ENCODE results near the gene AHCTF1.

Gene AHCTF1

GRCh38 chr1:246954126-246954525 is 22.4 kb upstream of the AHCTF1 start:
- no peaks in the 10 kb centered on the region for H3K27me3 ChIP-seq (ENCODE audit: control insufficient read depth, insufficient read depth, low read length)
- H3K4me3 ChIP-seq (ENCODE audit: low read depth, low read length), result no peak overlapping the region
- H3K4me1 ChIP-seq, result no peaks in the 10 kb centered on the region
- no peaks in the 10 kb centered on the region for H3K9me3 ChIP-seq (ENCODE audit: control insufficient read depth, low read length)
- H2AFZ ChIP-seq, result no peak overlapping the region
- H3K27ac ChIP-seq, result no peak overlapping the region
- no peak for TF ChIP-seq CTCF (IDR thresholded peaks at IDR 0.05)
- H3K4me2 ChIP-seq (ENCODE audit: low read length), result no peak overlapping the region
- no peak overlapping the region for H3K9ac ChIP-seq
- H3K36me3 ChIP-seq (ENCODE audit: control insufficient read depth, insufficient read depth, low read length), result no peaks in the 10 kb centered on the region
- no peaks in the 10 kb centered on the region for H3K79me2 ChIP-seq

GRCh38 chr1:246951413-246951812 is 19.7 kb upstream of the AHCTF1 start:
- Histone ChIP-seq H3K4me3 (ENCODE audit: low read depth, low read length) (no peak overlapping the region), H3K4me1 (no peaks in the 10 kb centered on the region), H3K27ac (no peak overlapping the region), H3K9ac (no peak overlapping the region), H3K4me2 (ENCODE audit: low read length) (no peak overlapping the region), H3K9me3 (ENCODE audit: control insufficient read depth, low read length) (no peaks in the 10 kb centered on the region), H3K27me3 (ENCODE audit: control insufficient read depth, insufficient read depth, low read length) (no peaks in the 10 kb centered on the region), H3K36me3 (ENCODE audit: control insufficient read depth, insufficient read depth, low read length) (no peaks in the 10 kb centered on the region), H2AFZ (no peak overlapping the region), H3K79me2 (no peaks in the 10 kb centered on the region)
- TF ChIP-seq CTCF (IDR thresholded peaks at IDR 0.05), result no peak

- H3K79me2 ChIP-seq, result no peaks in the 10 kb centered on the region
- no peak overlapping the region for H3K4me2 ChIP-seq (ENCODE audit: low read length)
- no peaks in the 10 kb centered on the region for H3K9me3 ChIP-seq (ENCODE audit: control insufficient read depth, low read length)
- H3K9ac ChIP-seq, result no peak overlapping the region
- H3K36me3 ChIP-seq (ENCODE audit: control insufficient read depth, insufficient read depth, low read length), result no peaks in the 10 kb centered on the region
- no peak overlapping the region for H2AFZ ChIP-seq
- no peak overlapping the region for H3K27ac ChIP-seq
- no peaks in the 10 kb centered on the region for H3K4me1 ChIP-seq
- H3K4me3 ChIP-seq (ENCODE audit: low read depth, low read length), result no peak overlapping the region
- TF ChIP-seq CTCF (IDR thresholded peaks at IDR 0.05), result no peak
- H3K27me3 ChIP-seq (ENCODE audit: control insufficient read depth, insufficient read depth, low read length), result no peaks in the 10 kb centered on the region
These were observed 18.2 kb upstream of the AHCTF1 start for GRCh38 chr1:246949956-246950355.

GRCh38 chr1:246947255-246947654 is 15.5 kb upstream of the AHCTF1 start:
- Histone ChIP-seq H3K4me3 (ENCODE audit: low read depth, low read length) (no peak overlapping the region), H3K9ac (no peak overlapping the region), H3K27me3 (ENCODE audit: control insufficient read depth, insufficient read depth, low read length) (no peaks in the 10 kb centered on the region), H3K9me3 (ENCODE audit: control insufficient read depth, low read length) (no peaks in the 10 kb centered on the region), H3K36me3 (ENCODE audit: control insufficient read depth, insufficient read depth, low read length) (no peaks in the 10 kb centered on the region), H3K27ac (no peak overlapping the region), H2AFZ (no peak overlapping the region), H3K79me2 (no peaks in the 10 kb centered on the region), H3K4me1 (no peaks in the 10 kb centered on the region), H3K4me2 (ENCODE audit: low read length) (no peak overlapping the region)
- no peak for TF ChIP-seq CTCF (IDR thresholded peaks at IDR 0.05)

- no peaks in the 10 kb centered on the region for H3K36me3 ChIP-seq (ENCODE audit: control insufficient read depth, insufficient read depth, low read length)
- no peak overlapping the region for H3K4me3 ChIP-seq (ENCODE audit: low read depth, low read length)
- no peaks in the 10 kb centered on the region for H3K27me3 ChIP-seq (ENCODE audit: control insufficient read depth, insufficient read depth, low read length)
- no peak for TF ChIP-seq CTCF (IDR thresholded peaks at IDR 0.05)
- no peaks in the 10 kb centered on the region for H3K79me2 ChIP-seq
- H3K4me1 ChIP-seq, result no peaks in the 10 kb centered on the region
- H3K9ac ChIP-seq, result no peak overlapping the region
- no peak overlapping the region for H3K4me2 ChIP-seq (ENCODE audit: low read length)
- H3K9me3 ChIP-seq (ENCODE audit: control insufficient read depth, low read length), result no peaks in the 10 kb centered on the region
- no peak overlapping the region for H3K27ac ChIP-seq
- no peak overlapping the region for H2AFZ ChIP-seq
These were observed 14.6 kb upstream of the AHCTF1 start for GRCh38 chr1:246946366-246946765.
